GM06990 (cell line): Measurements from ENCODE around the gene TRAPPC14.

Source experiments
- DNase-seq: peaks from one replicate; pipeline ENCODE4 v3.0.0-alpha.2; 2011; ENCODE audit not compliant: insufficient read length; ENCODE audit errors: extremely low read depth
- H3K27me3 ChIP-seq: replicated peaks from 2 replicates; pipeline ENCODE4 v1.6.0; 2011; ENCODE audit warnings: low read length; ENCODE audit not compliant: control insufficient read depth, insufficient read depth
- H3K36me3 ChIP-seq: 2 replicates; pipeline ENCODE4 v1.5.1; 2011; ENCODE audit warnings: low read length; ENCODE audit not compliant: control insufficient read depth, insufficient read depth
- H3K4me3 ChIP-seq: replicated peaks from 2 replicates; pipeline ENCODE4 v1.5.1; 2011; ENCODE audit warnings: low read depth, mild to moderate bottlenecking, control low read depth, low read length
- TF ChIP-seq, protein P1 (sequence below): IDR thresholded peaks from 2 replicates; pipeline ENCODE4 v1.5.1; 2011; ENCODE audit warnings: low read length, control low read depth, mild to moderate bottlenecking, inconsistent platforms; ENCODE audit not compliant: insufficient read depth, poor library complexity, severe bottlenecking

The TRAPPC14 gene

DNA sequence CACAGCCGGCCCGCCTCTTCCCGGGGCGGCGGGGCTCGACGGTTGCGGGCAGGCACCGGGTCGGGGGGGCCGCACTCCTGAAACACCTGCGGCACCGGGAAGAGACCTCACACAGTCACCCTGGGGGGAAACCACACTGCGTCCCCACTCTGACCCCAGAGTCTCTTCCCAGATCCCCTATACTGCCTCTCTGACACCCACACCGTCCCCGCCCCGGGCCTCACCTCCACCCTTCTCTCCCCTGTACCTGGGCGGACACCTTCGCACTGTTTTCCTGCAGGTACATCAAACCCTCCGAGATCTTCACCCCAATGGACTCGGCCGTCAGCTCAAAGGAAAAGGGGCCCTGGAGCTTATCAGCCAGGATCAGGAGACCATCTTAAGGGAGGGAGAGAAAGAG lies 13.3 kb upstream of the TRAPPC14 start:
- H3K4me3 ChIP-seq = peak overlapping the region; percentile 37; the same call in 1 of the 2 replicates
- peaks cover 1% of the 10 kb centered on the region for H3K27me3 ChIP-seq
- TF ChIP-seq, protein P1, sequence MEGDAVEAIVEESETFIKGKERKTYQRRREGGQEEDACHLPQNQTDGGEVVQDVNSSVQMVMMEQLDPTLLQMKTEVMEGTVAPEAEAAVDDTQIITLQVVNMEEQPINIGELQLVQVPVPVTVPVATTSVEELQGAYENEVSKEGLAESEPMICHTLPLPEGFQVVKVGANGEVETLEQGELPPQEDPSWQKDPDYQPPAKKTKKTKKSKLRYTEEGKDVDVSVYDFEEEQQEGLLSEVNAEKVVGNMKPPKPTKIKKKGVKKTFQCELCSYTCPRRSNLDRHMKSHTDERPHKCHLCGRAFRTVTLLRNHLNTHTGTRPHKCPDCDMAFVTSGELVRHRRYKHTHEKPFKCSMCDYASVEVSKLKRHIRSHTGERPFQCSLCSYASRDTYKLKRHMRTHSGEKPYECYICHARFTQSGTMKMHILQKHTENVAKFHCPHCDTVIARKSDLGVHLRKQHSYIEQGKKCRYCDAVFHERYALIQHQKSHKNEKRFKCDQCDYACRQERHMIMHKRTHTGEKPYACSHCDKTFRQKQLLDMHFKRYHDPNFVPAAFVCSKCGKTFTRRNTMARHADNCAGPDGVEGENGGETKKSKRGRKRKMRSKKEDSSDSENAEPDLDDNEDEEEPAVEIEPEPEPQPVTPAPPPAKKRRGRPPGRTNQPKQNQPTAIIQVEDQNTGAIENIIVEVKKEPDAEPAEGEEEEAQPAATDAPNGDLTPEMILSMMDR = no peak
- H3K36me3 ChIP-seq = no peaks in the 10 kb centered on the region
- DNase-seq = no peak

DNA sequence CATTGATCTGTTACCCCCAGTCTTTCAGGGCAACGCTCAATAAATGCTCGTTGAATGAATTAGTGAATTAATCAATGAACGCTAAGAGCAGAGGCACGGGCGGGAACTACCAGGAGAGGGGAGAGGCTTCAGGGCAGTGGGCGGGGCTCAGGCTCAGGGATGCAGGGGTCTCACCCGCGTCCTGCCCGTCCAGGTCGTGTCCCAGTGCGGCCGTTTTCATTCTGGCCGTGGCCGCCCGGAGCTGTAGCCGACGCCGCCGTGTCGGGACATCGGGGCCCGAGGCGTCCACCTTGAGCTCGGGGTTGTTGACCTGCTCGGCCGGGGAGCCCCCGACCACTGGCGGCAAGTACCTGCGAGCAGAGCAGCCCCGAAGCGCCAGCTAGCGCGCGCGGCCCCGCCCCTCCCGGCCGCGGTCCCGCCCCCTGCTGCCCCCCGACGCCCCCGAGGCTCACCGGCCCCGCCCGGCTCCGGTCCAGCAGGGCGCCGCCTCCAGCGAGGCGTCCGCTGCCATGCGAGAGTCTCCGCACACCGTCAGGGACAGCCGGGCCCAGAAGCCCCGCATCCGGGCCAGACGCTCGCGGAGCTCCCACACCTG lies 12.7 kb upstream of the TRAPPC14 start:
- no peak for DNase-seq

DNA sequence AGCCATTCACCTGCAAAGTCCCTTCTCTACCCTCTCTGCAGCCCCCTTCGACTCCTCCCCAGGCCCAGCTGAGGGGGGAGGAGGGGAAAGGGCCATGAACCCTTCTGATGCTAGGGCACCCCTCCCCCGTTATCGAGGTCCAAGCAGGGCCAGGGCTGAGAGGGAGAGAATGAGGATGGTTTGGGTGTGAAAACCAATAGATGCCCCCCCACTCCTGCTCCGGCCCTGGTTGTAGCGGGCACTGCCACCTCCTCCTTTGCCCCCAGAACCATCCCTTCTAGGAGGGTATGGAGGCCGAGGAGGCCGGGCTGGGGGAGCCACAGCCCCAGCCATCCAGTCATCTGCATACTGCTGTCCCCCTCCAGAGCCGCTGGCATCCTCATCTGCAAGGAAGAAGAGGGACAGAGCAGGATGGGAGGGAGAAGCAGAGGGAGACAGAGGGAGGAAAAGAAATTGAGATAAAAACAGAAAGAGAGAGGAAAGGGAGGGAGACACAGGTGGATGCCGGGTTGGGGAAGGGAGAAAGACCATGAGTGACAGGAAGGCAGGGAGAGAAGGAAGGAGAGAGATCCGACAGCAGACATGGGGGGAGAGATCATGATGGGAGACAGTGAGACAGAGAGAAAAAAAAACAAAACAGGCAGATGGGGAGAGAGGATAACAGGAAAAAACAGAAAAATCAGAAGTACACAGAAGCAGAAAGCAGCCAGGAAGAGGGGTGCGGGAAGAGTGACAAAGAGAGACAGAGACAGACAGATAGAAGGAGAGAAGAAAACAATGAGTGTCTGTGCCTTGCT lies 11.8 kb upstream of the TRAPPC14 start:
- peaks cover 1% of the 10 kb centered on the region for H3K27me3 ChIP-seq
- TF ChIP-seq, protein P1 = no peak
- no peak for DNase-seq
- no peaks in the 10 kb centered on the region for H3K36me3 ChIP-seq
- no peak overlapping the region for H3K4me3 ChIP-seq

More for the DNA sequence above, 12.7 kb upstream of the TRAPPC14 start:
- H3K4me3 ChIP-seq = peak overlapping the region; percentile 37
- H3K27me3 ChIP-seq = peaks cover 1% of the 10 kb centered on the region
- no peaks in the 10 kb centered on the region for H3K36me3 ChIP-seq
- TF ChIP-seq, protein P1 = no peak

GRCh38 chr7:100169147-100169850 lies 10.8 kb upstream of the TRAPPC14 start:
- Histone ChIP-seq H3K27me3 (peaks cover 1% of the 10 kb centered on the region), H3K4me3 (no peak overlapping the region), H3K36me3 (no peaks in the 10 kb centered on the region)
- DNase-seq = no peak
- TF ChIP-seq, protein P1 = no peak

GRCh38 chr7:100167912-100168323 lies 9.4 kb upstream of the TRAPPC14 start:
- Histone ChIP-seq H3K4me3 (peak overlapping the region; percentile 32), H3K36me3 (no peaks in the 10 kb centered on the region), H3K27me3 (peaks cover 1% of the 10 kb centered on the region)
- DNase-seq = no peak
- TF ChIP-seq, protein P1 = no peak
